EH (cell line): ENCODE results near the gene BCL7C.

Experiments used
- DNase-seq: peaks from one replicate; pipeline ENCODE4 v3.0.0-alpha.2; 2015; ENCODE audit warnings: low read depth

The BCL7C gene

GRCh38 chr16:30922420-30922959 is 28.6 kb upstream of the BCL7C start:
- DNase-seq, result peak; percentile 100

GRCh38 chr16:30921748-30922419 is 28.0 kb upstream of the BCL7C start:
- peak; percentile 90 for DNase-seq

GRCh38 chr16:30921459-30921747 is 27.5 kb upstream of the BCL7C start:
- DNase-seq, result no peak

GRCh38 chr16:30920891-30921290 is 27.0 kb upstream of the BCL7C start:
- no peak for DNase-seq

GRCh38 chr16:30918614-30919013 is 24.7 kb upstream of the BCL7C start:
- no peak for DNase-seq

- no peak for DNase-seq
These were observed 21.0 kb upstream of the BCL7C start for GRCh38 chr16:30914830-30915229.

- DNase-seq, result no peak
These were observed 19.0 kb upstream of the BCL7C start for GRCh38 chr16:30912794-30913412.

- DNase-seq, result no peak
These were observed 16.7 kb upstream of the BCL7C start for GRCh38 chr16:30910427-30911029.

GRCh38 chr16:30907064-30907463 is 13.2 kb upstream of the BCL7C start:
- no peak for DNase-seq

- DNase-seq, result no peak
These were observed 10.4 kb upstream of the BCL7C start for GRCh38 chr16:30904114-30904780.

GRCh38 chr16:30903596-30903995 is 9.7 kb upstream of the BCL7C start:
- DNase-seq, result peak; percentile 64

GRCh38 chr16:30903002-30903401 is 9.1 kb upstream of the BCL7C start:
- DNase-seq, result no peak

GRCh38 chr16:30902029-30902972 is 8.4 kb upstream of the BCL7C start:
- peak; percentile 72 for DNase-seq

GRCh38 chr16:30901201-30902028 is 7.5 kb upstream of the BCL7C start:
- DNase-seq, result no peak

GRCh38 chr16:30900588-30900987 is 6.7 kb upstream of the BCL7C start:
- no peak for DNase-seq

- no peak for DNase-seq
These were observed 5.9 kb upstream of the BCL7C start for GRCh38 chr16:30899794-30900193.

GRCh38 chr16:30896889-30897733 is 3.2 kb upstream of the BCL7C start:
- peak; percentile 94 for DNase-seq

- peak; percentile 94 for DNase-seq
These were observed 2.5 kb upstream of the BCL7C start, which contains the start of gene CTF1 for GRCh38 chr16:30896261-30896888. Gene CTF1, plus strand, starts transcription at chr16:30896614. Its CDS starts 30 bp downstream, at chr16:30896644.

GRCh38 chr16:30895627-30896260 is 1.9 kb upstream of the BCL7C start:
- no peak for DNase-seq
